Iris pigment epithelial cell (primary cell): ENCODE results near the gene KCTD15.
A peak's percentile ranks its signal among the peaks of the same experiment; 100 is the strongest.

ENCODE experiments used
- DNase-seq: peaks from one replicate; pipeline ENCODE4 v3.0.0-alpha.2; 2011; ENCODE audit warnings: low read depth

KCTD15 gene

GRCh38 chr19:33796164-33796875, at the start of gene KCTD15:
KCTD15 (plus strand) TSS chr19:33796870; CDS start chr19:33800455, 3,585 bp downstream.
- peak; percentile 59 for DNase-seq

DNA sequence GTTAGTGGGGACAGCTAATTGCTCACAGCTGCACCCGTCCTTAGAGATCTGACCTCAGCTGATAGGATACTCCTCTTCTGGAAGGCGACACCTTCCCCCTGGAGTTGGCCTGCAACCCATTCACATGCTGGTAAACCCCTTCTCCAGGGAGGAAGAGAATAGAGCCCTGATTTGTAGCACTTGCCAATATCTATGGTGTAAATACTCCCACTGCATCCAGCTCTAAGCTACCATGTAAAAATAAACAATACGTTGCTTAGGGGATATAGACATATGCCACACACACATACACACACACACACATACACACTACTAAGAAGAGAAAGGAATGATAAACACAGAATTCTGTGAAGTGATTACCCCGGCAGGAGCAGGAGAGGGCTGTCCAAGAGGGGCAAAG, 49.4 kb upstream of the KCTD15 start:
- no peak for DNase-seq

DNA sequence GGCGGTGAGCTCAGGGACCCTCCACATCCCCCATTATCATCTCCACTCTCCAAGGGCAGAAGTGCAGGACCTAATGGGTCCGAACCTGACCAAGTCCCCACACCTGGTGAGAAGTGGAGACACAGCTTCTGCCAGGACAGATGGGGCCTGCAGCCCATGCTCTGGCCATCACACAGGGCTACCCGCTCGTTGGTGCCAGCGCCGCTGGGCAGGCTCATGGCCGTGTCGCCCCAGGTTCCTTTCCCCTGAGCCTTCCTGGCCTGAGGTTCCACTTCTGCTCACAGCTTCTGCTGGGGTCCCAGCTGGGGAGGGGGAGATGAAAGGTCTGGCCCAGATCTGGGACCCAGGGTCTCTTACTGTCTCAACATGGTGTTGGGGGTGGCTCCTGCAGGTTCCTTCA, 48.4 kb upstream of the KCTD15 start:
- no peak for DNase-seq

DNA sequence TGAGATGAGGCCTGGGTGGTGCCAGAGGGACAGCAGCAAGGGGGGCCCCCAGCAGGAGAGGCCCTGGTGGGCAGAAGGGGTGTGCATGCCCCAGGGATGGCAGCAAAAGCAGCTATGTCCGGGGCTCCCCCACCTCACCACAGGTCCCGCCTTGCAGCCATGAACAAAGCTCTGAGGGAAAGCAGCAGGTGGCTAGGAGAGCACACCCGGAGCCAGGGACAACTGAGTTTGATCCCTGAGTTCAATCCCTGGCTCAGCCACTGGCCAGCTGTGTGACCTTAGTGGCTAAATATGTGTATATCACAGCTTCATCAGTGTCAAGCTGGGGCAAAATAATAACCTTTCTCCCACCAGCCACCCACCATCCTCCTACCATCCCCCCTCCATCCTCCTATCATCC, 47.7 kb upstream of the KCTD15 start:
- DNase-seq, result no peak

DNA sequence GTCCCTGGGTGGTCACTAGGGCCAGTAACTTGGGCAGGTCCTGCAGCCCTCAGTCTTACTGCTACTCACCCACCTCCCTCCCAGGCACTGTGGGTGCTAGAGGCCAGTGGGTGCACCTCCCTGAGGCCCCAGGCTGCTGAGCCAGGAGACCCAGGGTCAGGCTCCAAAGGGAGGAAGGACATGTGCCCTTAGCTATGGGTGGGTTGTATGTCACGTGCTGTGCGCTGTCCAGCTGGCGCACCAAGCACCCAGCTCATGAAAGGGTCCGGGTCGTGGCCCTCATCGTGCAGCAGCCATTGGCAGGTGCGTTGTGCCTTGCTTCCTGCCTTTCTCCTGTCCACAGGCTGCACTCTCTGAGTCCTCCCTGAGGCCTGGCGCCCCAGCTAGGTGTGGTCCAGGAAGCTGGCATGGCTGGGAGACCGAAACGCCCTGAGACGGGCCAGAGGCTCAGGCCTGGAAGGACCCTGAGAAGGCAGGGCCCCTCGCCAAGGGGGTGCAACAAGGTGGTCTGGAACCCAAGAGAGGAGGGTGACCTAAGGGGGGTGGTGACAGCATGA, 47.0 kb upstream of the KCTD15 start:
- no peak for DNase-seq

GRCh38 chr19:33750587-33751435, 45.9 kb upstream of the KCTD15 start:
- no peak for DNase-seq

- DNase-seq, result no peak
Measured at GRCh38 chr19:33751436-33751770, 45.3 kb upstream of the KCTD15 start.

DNA sequence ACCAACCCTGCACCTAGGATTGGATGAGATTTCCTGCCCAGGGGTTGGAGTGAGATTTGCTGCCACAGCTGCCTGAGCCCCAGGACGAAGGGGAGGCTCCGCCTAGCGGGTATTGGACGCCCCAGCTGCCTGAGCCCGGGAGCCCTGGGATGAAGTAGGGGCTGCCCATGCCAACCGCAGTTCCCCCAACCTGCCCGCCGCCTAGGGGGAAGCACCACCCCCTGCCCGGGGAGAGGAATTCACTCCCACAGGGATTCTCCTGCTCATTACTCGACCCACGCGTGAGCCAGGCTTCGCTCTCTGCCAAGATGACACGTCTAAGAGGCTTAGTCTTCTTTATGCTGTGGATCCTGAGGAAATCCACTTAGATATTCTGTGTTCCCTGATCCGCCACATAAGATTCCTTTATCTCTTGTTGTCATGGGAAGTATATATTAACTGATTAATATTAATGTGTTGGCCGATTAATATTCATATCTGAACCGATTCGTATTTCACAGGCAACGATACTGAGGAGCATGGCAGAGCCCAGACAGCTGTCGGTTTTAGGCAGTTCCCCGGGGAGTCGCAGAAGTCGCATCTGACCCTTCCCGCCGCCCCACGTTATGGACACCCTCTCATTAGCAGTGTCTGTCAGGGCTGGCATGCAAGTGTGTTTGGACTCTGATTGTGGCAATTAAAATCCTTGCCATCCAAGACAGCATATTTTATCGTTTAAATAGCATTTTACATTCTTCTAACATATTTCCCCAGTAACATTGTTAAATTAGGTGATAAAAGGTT, 44.5 kb upstream of the KCTD15 start:
- no peak for DNase-seq

GRCh38 chr19:33752945-33753344, 43.7 kb upstream of the KCTD15 start:
- no peak for DNase-seq

DNA sequence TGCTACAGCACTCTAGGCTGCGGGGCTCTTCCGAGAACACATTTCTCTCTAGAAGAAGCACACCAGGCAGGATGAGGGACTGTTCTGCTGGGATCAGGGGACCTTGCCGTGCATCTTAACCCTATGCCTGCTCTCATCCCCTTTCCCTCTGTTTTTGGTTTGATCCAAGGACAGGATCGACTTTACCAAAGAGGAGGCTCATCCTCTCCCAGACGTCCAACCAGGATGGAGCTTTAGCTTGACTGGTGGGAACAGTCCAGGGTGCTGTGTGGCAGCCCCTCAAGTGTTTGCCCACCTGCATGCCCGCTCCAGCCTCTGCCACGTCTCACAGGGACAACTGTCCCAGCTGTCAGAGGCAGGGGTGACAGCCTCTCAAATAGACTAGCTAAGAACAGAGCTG, 42.3 kb upstream of the KCTD15 start:
- no peak for DNase-seq

- DNase-seq, result no peak
Measured at GRCh38 chr19:33755099-33756035, 41.3 kb upstream of the KCTD15 start.

DNA sequence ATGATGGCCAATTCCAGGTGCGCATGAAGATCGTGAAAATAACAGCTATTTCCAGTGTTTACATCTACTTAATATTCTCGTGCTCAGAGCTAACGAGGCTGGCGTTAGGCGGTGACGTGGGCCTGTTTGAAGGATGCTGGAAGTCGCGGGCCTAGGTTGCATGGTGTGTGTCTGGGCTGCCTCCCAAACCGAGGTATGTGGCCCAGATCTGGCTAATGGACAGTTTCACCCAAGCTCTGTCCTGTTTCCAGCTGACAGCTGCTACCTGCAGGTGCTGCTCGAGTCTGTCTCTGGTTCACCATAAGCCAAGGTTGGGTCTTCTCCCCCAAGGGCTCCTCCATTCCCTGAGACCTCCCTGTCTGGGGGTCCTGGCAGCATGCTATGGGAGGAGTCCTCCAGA, 40.5 kb upstream of the KCTD15 start:
- no peak for DNase-seq

DNA sequence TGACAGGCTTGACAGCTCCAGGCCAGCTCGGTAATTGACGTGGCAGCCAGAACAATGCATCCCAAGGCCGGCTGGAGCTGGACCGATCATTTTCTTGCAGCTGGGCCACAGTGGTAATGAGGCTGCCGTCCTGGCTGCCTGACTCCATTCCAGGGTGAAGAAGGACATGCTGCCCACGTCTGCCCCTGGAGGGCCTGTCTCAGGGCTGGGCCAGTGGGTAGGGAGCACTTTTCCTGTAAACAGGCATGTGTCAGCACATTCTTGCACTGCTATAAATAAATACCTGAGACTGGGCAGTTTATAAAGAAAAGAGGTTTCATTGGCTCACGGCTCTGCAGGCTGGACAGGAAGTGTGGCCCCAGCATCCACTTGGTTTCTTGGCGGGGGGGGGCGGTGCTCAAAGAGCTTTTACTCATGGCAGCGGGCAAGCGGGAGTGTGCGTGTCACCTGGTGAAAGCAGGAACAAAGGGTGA, 38.1 kb upstream of the KCTD15 start:
- peak; percentile 47 for DNase-seq

GRCh38 chr19:33759356-33759755, 37.3 kb upstream of the KCTD15 start:
- no peak for DNase-seq

- no peak for DNase-seq
Measured at GRCh38 chr19:33763633-33764371, 32.9 kb upstream of the KCTD15 start.

DNA sequence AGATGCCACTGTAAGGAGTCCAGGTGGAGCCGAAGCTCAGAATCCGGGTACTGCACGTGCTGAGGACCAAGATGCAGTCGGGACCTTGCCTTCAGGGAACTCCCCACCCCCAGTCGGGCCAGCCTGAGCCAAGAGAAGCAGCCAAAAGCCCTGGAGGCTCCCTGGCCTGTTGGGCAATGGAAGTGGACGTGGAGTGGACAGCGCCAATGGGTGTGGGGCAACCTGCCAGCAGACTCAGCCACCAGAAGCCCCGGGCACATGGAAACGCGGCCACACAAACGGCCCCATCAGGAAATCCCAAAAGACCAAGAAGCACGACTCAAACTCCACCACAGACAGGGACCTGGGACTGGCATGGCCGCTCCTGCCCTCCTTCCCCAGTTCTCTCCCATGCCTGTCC, 30.0 kb upstream of the KCTD15 start:
- DNase-seq, result no peak

DNA sequence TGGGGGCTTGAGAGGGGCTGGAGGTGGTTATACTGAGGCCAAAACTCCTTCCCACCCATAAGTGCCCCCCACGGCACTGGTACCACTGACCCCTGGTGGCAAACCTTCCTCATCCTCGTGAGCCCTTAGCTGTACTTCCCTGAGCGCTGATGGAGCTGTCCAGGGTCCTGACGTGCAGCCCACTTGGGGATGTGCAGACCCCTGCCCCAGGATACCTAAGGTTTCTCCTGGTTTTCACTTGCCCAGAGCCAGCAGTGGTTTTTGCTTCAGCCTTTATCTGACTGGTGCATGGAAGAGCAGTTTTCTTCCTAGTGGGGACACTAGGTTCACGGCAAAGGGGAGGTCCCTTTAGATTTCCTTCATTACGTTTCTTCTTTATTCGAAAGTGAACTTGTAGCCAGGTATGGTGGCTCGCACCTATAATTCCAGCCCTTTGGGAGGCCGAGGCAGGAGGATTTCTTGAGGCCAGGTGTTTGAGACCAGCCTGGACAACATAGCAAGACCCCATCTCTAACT, 28.7 kb upstream of the KCTD15 start:
- peak; percentile 20 for DNase-seq

- no peak for DNase-seq
Measured at GRCh38 chr19:33769208-33769607, 27.5 kb upstream of the KCTD15 start.

- DNase-seq, result no peak
Measured at GRCh38 chr19:33770107-33770506, 26.6 kb upstream of the KCTD15 start.

GRCh38 chr19:33771384-33772101, 25.1 kb upstream of the KCTD15 start:
- DNase-seq, result peak; percentile 50
